Stimulated activated CD8-positive, alpha-beta memory T cell treated with anti-CD3 and anti-CD28 coated beads, Interleukin-15, amount 100 ng/mL, for 48 hours (primary cell): ENCODE measurements around the gene SERPINA3.
"Not testable (repeated sequence)": the region's sequence is repeated elsewhere in the genome, so short reads cannot be mapped to it uniquely, and the experiment has no call there.

ENCODE experiments used
- DNase-seq, 2 donors: peaks; one replicate each; pipeline ENCODE4 v3.0.0-alpha.2; 2020; ENCODE audit warnings: low read depth in 2 of 2

The SERPINA3 gene

GRCh38 chr14:94584591-94585280 lies 27.5 kb upstream of the SERPINA3 start:
- no peak for DNase-seq

- DNase-seq = no peak
Observed at GRCh38 chr14:94586635-94587034, 25.6 kb upstream of the SERPINA3 start.

- DNase-seq = no peak
Observed at GRCh38 chr14:94588311-94588710, 23.9 kb upstream of the SERPINA3 start.

DNA sequence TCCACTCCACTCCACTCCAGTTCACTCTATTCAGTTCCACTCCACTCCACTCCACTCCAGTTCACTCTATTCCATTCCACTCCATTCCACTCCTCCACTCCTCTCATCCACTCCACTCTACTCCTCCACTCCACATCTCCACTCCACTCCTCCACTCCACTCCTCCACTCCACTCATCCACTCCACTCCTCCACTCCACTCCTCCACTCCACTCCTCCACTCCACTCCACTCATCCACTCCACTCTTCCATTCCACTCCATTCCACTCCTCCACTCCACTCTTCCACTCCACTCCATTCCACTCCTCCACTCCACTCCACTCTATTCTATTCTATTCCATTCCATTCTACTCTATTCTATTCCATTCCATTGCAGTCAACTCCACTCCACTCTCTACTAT lies 21.1 kb upstream of the SERPINA3 start:
- DNase-seq = no peak

GRCh38 chr14:94591871-94592270 lies 20.3 kb upstream of the SERPINA3 start:
- no peak for DNase-seq

DNA sequence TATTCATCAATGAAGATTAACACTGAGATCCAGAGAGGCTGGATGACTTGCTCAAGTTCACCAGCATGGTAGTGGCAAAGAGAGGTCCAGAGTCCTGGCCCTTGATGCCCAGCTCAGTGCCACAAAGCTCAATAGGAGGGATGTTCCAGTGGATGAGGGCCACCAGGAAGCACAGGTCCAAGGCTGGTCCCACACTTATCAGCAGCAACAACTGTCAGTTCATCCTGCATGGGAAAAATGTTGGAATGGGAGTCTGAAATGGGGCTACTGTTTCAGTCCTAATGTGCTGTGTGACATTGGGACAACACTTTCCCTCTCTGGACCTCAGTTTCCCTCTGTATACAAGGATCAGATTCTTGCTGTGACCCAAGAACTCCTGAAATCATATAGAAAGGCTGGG lies 19.7 kb upstream of the SERPINA3 start:
- DNase-seq = no peak

- no peak for DNase-seq
Observed at GRCh38 chr14:94593376-94593748, 18.8 kb upstream of the SERPINA3 start.

- DNase-seq = no peak
Observed at GRCh38 chr14:94593749-94594431, 18.3 kb upstream of the SERPINA3 start.

GRCh38 chr14:94594441-94594840 lies 17.8 kb upstream of the SERPINA3 start:
- DNase-seq = no peak

- DNase-seq = no peak
Observed at GRCh38 chr14:94595912-94596311, 16.3 kb upstream of the SERPINA3 start.

GRCh38 chr14:94596361-94596760 lies 15.8 kb upstream of the SERPINA3 start:
- DNase-seq = no peak

DNA sequence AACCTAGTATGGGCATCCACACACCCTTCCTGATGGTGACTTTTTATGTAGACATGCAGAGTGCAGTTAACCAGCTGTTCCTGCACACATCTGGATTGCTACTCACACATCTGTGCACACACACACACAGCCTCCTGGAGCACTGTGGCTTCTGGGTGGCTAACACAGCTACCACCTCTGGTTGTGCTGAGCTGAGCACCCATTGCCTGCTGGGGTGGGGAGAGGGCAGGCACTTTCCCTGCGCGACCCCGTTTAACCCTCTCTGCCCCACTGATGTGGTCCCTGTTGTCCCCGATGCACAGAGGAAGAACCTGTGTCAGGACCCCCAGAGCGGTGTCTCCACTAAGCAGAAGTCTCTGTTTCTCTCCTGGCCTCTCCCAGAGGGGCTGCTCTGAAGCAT lies 14.4 kb upstream of the SERPINA3 start:
- DNase-seq = no peak

DNA sequence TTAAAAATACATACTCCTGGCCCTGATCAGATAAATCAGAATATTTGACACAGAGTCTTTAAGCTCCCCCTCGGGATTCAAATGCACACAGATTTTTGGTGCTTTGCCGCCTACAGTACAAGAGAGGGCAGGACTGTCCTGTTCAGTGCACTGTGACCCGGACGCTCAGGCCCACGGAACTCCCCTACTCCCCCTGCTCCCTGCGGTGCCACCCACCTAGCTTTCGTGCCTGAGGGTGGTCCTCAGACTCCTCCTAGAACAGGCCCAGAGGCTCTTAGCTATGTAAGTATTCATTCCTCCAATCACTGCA lies 13.7 kb upstream of the SERPINA3 start:
- no peak for DNase-seq

- DNase-seq = no peak
Observed at GRCh38 chr14:94598816-94599655, 13.2 kb upstream of the SERPINA3 start.

GRCh38 chr14:94599656-94600004 lies 12.6 kb upstream of the SERPINA3 start:
- DNase-seq = no peak

GRCh38 chr14:94600148-94600545 lies 12.0 kb upstream of the SERPINA3 start:
- no peak for DNase-seq

DNA sequence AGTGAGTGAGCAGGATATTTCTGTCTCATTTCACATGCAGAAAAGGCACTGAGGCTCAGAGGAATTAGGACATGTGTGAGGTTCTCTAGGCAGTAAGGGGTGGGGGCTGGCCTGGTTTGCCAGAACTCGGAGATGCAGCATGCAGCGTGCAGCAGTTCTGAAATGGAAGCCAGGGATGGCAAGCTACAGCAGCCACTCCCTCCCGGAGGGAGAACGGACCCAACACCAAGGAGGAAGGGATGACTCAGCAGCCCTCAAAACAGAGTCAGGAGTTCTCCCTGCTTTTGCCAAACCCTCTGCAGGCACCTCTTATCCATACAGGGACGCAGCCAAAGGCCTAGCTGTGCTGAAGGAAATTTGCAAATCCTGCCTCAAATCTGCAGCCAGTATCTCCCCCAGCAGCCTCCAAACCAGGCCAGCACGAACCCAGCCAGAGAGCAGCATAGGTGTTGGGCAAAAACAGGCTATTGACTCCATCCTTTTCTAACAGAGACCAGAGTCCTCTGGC lies 10.3 kb upstream of the SERPINA3 start:
- DNase-seq = no peak

DNA sequence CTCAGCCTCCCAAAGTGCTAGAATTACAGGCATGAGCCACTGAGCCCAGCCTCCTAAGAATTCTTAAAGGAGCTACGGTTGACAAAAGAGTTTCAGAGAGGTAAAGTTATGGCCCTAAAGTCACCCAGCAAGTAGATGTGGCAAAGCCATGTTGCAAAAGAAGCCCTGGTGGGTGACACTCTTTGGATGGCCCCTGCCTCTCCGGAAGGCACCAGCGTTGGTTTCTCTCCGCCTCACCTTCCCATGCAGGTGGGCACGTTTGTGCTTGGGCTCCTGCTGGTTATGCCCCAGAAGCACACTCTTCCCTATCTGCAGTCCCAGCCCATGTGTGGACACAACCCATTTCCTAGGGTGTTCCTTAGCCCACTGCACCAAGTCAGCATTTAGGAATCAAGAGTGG lies 9.5 kb upstream of the SERPINA3 start:
- no peak for DNase-seq

DNA sequence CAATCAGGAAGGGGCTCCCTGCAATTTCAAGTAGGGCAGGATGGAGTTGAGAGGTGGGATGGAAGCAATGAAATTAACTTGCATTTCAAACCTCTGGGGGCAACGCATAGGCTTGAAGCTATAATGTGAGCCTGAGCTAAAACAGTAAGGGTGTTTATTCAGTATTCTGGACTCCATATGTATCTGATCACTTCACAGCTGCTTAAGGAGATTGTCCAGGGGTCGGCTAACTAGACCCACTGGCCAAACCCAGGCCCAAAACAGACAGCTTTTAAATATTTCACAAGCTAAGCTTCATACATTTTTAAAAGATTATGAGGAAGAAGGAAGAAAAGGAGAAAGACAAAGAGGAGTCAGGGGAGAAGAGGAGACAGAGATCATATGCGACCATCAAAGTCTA lies 6.8 kb upstream of the SERPINA3 start:
- no peak for DNase-seq

GRCh38 chr14:94608966-94609365 lies 3.2 kb upstream of the SERPINA3 start:
- DNase-seq = not testable (repeated sequence)

DNA sequence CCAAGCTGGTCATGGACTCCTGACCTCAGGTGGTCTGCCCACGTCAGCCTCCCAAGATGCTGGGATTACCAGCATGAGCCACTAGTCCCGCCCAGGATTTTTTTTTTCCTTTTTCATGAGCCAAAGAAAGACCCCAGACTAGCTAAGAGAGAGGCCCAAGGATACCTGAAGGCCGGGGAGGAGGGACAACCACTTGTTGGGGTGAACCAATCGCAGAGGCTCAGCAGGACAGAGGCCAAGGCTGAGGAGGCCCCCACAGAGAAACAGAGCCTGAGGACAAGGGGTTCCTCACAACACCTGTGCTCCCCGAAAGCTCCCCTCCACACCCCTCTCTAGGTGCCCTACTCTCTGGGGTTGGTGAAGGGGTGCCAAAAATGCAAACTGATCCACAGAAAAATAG lies 1.0 kb upstream of the SERPINA3 start:
- DNase-seq = no peak

DNA sequence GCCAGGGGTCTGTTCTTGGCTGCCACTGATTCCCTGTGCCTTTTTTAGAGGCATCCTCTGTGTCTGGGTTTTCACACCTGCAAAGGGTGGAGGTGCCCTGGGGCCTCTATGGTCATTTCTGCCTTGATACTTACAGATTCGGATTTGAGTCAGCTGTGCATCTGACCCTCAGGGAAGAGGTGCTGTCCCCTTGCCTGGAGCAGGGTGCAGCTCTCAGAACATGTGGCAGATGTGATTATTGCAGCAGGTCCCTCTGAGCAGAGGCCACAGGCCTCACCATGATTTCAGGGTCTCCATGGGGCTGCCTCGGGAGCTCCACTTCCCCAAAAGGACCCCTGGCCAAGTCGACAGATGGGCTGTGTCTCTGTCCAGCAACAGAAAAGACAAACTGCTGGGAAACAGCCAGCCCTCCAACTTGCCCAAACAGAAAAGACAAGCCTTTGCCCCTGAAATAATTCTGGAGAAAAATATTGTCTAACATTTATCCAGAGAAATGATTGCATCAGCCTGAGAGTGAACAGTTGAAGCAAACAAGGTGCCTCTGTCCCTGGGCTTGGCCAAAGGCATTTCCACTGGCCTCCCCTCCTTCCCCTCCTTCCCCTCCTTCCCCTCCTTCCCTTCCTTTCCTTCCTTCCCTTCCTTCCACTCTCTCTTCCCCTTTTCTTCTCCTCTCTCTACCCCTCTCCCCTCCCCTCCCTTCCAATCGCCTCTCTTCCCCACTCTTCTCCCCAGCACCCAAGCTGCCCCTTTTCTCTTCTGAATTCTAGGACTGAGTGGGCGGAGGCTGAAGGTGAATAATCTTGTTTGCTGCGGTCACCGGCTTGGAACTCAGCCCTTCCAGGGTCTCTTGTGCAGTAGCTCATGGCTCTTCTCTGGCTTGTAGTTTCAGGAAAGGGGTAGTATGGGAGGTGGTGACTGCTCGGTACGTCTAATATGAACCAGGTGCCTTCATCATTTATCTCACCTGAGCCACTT lies 676 bp downstream of the SERPINA3 start:
- no peak for DNase-seq
